Bronchus fibroblast of lung (primary cell): ENCODE measurements around the gene ACP2. TPM values are rescaled to one million over a fixed set of nuclear protein-coding genes. Genes with fewer than 3 reads are reported as not detected.

Experiments
- total RNA-seq: library from RNA; depleted of rRNA; stranded (reverse); fragments of >200 nt; gene quantifications from 2 replicates; pipeline ENCODE4 v1.2.3, GENCODE V29; 2015

ACP2 gene, protein sequence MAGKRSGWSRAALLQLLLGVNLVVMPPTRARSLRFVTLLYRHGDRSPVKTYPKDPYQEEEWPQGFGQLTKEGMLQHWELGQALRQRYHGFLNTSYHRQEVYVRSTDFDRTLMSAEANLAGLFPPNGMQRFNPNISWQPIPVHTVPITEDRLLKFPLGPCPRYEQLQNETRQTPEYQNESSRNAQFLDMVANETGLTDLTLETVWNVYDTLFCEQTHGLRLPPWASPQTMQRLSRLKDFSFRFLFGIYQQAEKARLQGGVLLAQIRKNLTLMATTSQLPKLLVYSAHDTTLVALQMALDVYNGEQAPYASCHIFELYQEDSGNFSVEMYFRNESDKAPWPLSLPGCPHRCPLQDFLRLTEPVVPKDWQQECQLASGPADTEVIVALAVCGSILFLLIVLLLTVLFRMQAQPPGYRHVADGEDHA
- 40.1 and 44.9 TPM in 2 replicates for total RNA-seq

DNA sequence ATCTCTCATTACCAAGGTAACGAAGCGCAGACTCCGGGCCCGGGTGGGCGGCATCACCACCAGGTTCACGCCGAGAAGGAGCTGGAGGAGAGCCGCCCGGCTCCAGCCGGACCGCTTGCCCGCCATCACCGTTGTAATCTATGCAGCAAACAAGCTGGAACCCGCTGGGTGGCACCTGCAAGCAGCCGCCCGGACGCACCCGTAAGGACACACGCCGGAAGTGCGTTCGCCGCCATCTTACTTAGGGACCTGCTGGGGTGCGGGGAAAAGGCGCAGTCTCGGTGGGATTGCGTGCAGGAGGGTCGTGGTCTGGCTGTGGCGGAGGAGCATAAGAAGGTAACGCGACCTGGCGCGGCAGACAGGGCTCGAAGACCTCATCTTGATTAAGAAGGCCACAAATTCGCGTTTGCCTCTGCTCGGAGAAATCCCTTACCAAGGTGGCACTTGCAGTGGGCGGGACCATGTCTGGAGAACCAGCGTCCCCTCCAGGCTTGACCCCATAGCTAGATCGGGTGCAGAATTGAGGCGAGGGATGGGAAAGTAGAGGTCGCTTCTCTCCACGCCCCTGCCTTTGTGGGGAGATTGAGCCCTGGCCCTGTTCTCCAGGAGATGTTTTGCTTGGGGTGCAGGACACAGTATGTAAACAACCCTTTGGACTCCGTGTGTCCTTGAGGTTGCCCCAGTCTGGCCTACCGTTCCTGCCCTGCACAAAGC, at the start of gene ACP2:
ACP2 (minus strand) TSS at position 151 of the 714 bp plus-strand sequence; CDS start at position 126, 25 bp downstream.

DNA sequence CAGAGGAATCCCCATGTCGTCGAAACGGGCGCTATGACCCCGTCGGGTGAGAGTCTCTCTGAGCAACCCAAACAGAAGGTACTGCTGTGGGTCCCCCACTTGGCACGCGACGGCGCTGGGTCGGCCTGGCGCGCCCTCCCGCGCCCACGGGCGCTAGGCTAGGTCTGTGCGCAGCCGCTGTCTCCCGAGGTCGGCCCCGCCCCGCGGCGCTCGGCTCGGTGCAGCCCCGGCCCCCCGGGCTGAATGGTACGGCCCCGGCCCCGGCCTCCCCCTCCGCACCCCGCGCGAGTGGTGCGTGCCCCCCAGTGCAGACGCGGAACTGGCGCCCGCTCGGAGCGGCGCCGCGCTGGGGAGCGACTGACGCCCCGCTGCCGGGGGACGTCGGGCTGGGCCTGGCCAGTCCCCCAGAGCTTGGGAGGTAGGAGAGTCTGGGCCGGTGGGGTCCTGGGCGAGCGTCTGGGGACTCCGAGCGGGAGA, 21.3 kb upstream of the ACP2 start, which contains the start of gene MADD:
MADD (plus strand) TSS at position 305 of the 477 bp plus-strand sequence.

GRCh38 chr11:47257517-47258316, 9.1 kb upstream of the ACP2 start, which contains the start of gene NR1H3:
TSS of gene NR1H3 (plus strand) at chr11:47257996. CDS start at chr11:47259217, 1,221 bp downstream.

Other genes with a start within 250 kb of the ACP2 start
- 105 and 110 TPM in 2 replicates for gene ARFGAP2, start 71.9 kb downstream of the ACP2 start, total RNA-seq
- 34.8 and 41.2 TPM in 2 replicates for gene PACSIN3, start 62.4 kb downstream of the ACP2 start, total RNA-seq
- gene DDB2, start 33.8 kb downstream of the ACP2 start, total RNA-seq: 37.7 and 42.7 TPM in 2 replicates
- gene NR1H3, start 9.2 kb upstream of the ACP2 start, total RNA-seq: 31.4 and 34.0 TPM in 2 replicates
- gene MADD, start 21.3 kb upstream of the ACP2 start, total RNA-seq: 13.3 and 16.6 TPM in 2 replicates
- gene MYBPC3, start 103.9 kb upstream of the ACP2 start, total RNA-seq: not detected in 2 replicates
- not detected in 2 replicates for gene SPI1, start 129.7 kb upstream of the ACP2 start, total RNA-seq
- 118 and 120 TPM in 2 replicates for gene SLC39A13, start 159.8 kb upstream of the ACP2 start, total RNA-seq
- gene PSMC3, start 177.6 kb upstream of the ACP2 start, total RNA-seq: 227 and 241 TPM in 2 replicates
- not detected in 2 replicates for gene RAPSN, start 200.3 kb upstream of the ACP2 start, total RNA-seq